K562 (cell line): ENCODE results near the gene ACP1. TPM values are rescaled to one million over a fixed set of nuclear protein-coding genes. Genes with fewer than 3 reads are reported as not detected.

Experiments used
- polyA plus RNA-seq, 8 experiments: library from polyadenylated mRNA; depleted of rRNA in 4 of 8; stranded (reverse) in 5 of 8; unstranded in 3 of 8; fragments of >200 nt; fragmentation: Nextera tagmentation in 2 of 8; fragmentation: Illumina TruSeq in 1 of 8; extraction: Ambion mirVana in 2 of 8; extraction: Trizol in 1 of 8; gene quantifications; 2 replicates each; pipeline versions ENCODE4 v1.2.1 to v1.2.3, GENCODE V29; 2011 to 2014; ENCODE audit warnings: inconsistent platforms in 1 of 8, missing spikeins in 1 of 8
- total RNA-seq, 7 experiments: library from RNA; depleted of rRNA in 6 of 7; stranded (reverse); fragments of >200 nt in 6 of 7; fragmentation: Illumina TruSeq in 2 of 7; extraction: Trizol in 2 of 7; gene quantifications; 2 replicates each; pipeline versions ENCODE4 v1.2.1 to v1.2.3, GENCODE V29; 2011 to 2021; ENCODE audit warnings: low replicate concordance in 1 of 7
- TF ChIP-seq, protein P1 (sequence below), 2 experiments: fragments of 450-650 bp in 1 of 2; sonication (generic) in 1 of 2; formaldehyde crosslinking in 1 of 2; IDR thresholded peaks; 2 replicates each; pipeline versions ENCODE4 v1.7.1 to v1.9.0; 2016 to 2022; ENCODE audit warnings: inconsistent platforms in 1 of 2, mild to moderate bottlenecking in 1 of 2, missing genetic modification reagents in 1 of 2

Gene ACP1
- total and polyA plus RNA-seq, 9 of the 15 experiments (the other 6 are each of a cell fraction or from before 2014, with no cell fraction given): 139 to 493 (median 189) TPM

GRCh38 chr2:256094-256493 is 8.7 kb upstream of the ACP1 start (continued):
- TF ChIP-seq, protein P1, sequence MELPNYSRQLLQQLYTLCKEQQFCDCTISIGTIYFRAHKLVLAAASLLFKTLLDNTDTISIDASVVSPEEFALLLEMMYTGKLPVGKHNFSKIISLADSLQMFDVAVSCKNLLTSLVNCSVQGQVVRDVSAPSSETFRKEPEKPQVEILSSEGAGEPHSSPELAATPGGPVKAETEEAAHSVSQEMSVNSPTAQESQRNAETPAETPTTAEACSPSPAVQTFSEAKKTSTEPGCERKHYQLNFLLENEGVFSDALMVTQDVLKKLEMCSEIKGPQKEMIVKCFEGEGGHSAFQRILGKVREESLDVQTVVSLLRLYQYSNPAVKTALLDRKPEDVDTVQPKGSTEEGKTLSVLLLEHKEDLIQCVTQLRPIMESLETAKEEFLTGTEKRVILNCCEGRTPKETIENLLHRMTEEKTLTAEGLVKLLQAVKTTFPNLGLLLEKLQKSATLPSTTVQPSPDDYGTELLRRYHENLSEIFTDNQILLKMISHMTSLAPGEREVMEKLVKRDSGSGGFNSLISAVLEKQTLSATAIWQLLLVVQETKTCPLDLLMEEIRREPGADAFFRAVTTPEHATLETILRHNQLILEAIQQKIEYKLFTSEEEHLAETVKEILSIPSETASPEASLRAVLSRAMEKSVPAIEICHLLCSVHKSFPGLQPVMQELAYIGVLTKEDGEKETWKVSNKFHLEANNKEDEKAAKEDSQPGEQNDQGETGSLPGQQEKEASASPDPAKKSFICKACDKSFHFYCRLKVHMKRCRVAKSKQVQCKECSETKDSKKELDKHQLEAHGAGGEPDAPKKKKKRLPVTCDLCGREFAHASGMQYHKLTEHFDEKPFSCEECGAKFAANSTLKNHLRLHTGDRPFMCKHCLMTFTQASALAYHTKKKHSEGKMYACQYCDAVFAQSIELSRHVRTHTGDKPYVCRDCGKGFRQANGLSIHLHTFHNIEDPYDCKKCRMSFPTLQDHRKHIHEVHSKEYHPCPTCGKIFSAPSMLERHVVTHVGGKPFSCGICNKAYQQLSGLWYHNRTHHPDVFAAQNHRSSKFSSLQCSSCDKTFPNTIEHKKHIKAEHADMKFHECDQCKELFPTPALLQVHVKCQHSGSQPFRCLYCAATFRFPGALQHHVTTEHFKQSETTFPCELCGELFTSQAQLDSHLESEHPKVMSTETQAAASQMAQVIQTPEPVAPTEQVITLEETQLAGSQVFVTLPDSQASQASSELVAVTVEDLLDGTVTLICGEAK (IDR thresholded peaks at IDR 0.05): no peak
- TF ChIP-seq, protein P1 (CRISPR knock-in tag; IDR thresholded peaks at IDR 0.05): no peak
